ENCODE data around the gene RTBDN.

Gene RTBDN

DNA sequence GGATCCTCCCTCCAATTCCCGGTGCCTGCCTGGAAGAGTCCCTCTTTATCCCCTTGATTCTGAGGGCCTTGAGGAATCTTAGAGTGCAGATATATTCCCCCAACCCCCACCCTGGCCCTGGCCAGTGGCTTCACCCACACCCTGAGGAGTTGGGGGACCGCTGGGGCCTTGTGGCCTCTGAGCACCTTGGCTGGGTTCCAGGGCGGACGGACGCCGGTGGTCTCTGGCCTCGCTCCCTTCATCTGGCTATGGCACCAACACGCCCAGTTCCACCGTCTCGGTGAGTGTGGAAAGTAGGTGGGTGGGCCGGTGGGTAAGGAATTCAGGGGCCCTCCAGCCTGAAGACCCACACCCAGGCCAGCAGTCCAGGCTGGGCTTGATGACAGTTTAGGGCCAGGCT lies 8.9 kb upstream of the RTBDN start:
- TF ChIP-seq, protein P1, sequence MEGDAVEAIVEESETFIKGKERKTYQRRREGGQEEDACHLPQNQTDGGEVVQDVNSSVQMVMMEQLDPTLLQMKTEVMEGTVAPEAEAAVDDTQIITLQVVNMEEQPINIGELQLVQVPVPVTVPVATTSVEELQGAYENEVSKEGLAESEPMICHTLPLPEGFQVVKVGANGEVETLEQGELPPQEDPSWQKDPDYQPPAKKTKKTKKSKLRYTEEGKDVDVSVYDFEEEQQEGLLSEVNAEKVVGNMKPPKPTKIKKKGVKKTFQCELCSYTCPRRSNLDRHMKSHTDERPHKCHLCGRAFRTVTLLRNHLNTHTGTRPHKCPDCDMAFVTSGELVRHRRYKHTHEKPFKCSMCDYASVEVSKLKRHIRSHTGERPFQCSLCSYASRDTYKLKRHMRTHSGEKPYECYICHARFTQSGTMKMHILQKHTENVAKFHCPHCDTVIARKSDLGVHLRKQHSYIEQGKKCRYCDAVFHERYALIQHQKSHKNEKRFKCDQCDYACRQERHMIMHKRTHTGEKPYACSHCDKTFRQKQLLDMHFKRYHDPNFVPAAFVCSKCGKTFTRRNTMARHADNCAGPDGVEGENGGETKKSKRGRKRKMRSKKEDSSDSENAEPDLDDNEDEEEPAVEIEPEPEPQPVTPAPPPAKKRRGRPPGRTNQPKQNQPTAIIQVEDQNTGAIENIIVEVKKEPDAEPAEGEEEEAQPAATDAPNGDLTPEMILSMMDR (conservative IDR thresholded peaks at IDR 0.05; ENCODE audit: low read depth) = no peak
- POLR2A ChIA-PET (ENCODE audit: low non-redundant PET) = no interaction called here
- no peak overlapping the region for H3K27ac ChIP-seq
- no peak for DNase-seq (ENCODE audit: low spot score)
- CTCF ChIA-PET = no interaction called here

- TF ChIP-seq, protein P1 (conservative IDR thresholded peaks at IDR 0.05; ENCODE audit: low read depth) = no peak
- no peak overlapping the region for H3K27ac ChIP-seq
- CTCF ChIA-PET = no interaction called here
- DNase-seq (ENCODE audit: low spot score) = no peak
- POLR2A ChIA-PET (ENCODE audit: low non-redundant PET) = no interaction called here
Measured at GRCh38 chr19:12842511-12842910, 8.1 kb upstream of the RTBDN start.

DNA sequence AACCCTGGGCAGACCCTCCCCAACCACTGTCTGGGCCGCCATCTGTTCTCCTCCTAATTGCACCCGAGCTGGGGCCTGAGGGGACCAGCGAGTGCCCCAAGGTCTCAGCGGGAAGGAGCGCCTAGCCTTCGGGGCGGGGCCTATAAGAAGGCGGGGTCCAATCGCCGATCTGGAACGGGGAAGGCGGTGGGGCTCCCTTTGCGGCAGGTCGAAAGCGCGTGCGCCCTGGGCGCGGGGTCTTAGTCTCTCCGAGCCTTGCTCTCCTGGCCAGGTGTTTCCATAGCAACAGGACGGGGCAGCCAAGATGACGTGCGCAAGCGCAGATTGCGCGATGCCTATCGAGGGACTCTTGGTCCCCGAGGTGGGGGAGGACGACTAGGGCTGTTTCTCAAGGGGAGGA lies 6.7 kb upstream of the RTBDN start:
- TF ChIP-seq, protein P1 (conservative IDR thresholded peaks at IDR 0.05; ENCODE audit: low read depth) = no peak
- peak overlapping the region; percentile 60 for H3K27ac ChIP-seq
- DNase-seq (ENCODE audit: low spot score) = no peak
- ChIA-PET CTCF (no interaction called here), POLR2A (ENCODE audit: low non-redundant PET) (no interaction called here)

DNA sequence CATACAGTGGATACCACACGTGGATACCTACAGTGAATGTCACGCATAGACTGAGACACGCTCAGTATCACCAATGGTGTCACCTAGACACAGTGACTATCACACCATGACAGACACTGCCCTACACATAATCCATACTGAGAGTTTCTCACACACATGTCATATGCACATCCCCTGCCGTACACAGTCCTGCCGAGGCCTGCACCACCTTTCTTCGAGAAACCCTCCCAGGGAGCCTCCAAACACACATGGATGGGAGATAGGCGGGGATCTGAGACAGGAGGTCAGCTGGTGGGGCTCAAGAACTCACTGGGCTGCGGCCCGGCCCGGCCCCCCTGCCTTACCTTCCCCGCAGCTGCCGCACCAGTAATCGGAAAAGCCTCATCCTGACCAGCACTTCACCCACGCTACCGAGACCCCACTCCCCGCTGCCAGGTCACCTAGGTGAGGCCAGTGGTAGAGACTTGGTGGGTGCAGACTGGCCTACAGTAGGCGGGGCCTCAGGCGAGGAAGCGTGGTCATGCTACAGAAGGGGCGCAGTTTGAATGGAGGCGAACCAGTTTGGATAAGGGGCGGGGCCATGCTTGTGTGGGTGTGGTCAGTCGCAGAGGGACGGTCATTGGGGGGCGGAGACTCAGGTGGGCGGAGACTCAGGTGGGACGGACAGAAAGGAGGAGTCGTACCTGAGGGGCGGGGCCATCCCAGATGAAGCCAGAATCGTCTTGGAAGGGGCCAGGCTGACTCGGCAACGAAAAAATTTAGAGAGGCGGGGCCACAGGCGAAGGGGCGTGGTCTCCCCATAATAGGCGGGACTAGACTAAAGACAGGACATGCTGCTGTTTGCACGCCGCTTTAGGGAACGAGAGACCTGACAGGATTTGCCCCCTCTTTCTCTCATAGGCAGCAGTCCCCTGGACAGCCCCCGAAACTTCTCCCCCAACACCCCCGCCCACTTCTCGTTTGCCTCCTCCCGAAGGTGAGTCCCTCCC lies 6.0 kb upstream of the RTBDN start:
- TF ChIP-seq, protein P1 (conservative IDR thresholded peaks at IDR 0.05; ENCODE audit: low read depth) = no peak
- DNase-seq (ENCODE audit: low spot score) = peak; percentile 94
- peak overlapping the region; percentile 60 for H3K27ac ChIP-seq
- CTCF ChIA-PET = no interaction called here
- POLR2A ChIA-PET (ENCODE audit: low non-redundant PET) = no interaction called here

- no peak overlapping the region for H3K27ac ChIP-seq
- POLR2A ChIA-PET (ENCODE audit: low non-redundant PET) = no interaction called here
- no peak for DNase-seq (ENCODE audit: low spot score)
- TF ChIP-seq, protein P1 (conservative IDR thresholded peaks at IDR 0.05; ENCODE audit: low read depth) = no peak
- CTCF ChIA-PET = interaction anchor here (0.6 to 0.7 kb wide), 5 partner anchors 25 to 698 kb away, joined by 3 to 6 read pairs (median 3); no protein-coding TSS in a partner anchor
Measured at GRCh38 chr19:12838886-12839756, 4.7 kb upstream of the RTBDN start.

GRCh38 chr19:12838182-12838885 lies 4.0 kb upstream of the RTBDN start, which contains the start of gene MAST1:
MAST1 (plus strand) TSS chr19:12838515; CDS start chr19:12838573, 58 bp downstream.
- CTCF ChIA-PET = interaction anchor here (0.6 to 0.7 kb wide), 5 partner anchors 24 to 697 kb away, joined by 3 to 6 read pairs (median 3); no protein-coding TSS in a partner anchor

More at GRCh38 chr19:12838182-12838885, 4.0 kb upstream of the RTBDN start, which contains the start of gene MAST1:
- H3K27ac ChIP-seq = no peak within 1 kb of the TSS
- POLR2A ChIA-PET (ENCODE audit: low non-redundant PET) = no interaction called here
- TF ChIP-seq, protein P1 (conservative IDR thresholded peaks at IDR 0.05; ENCODE audit: low read depth) = peak; percentile 77
- no peak for DNase-seq (ENCODE audit: low spot score)

Data from RWPE1 (cell line).